Psoas muscle (tissue), 8 donors: ENCODE measurements around the gene FAM50B. TPM values are rescaled to one million over a fixed set of nuclear protein-coding genes. Genes with fewer than 3 reads are reported as not detected.

Source experiments
- ATAC-seq, 4 donors: fragments of 200-7000 bp; cut with Tn5 transposase; one replicate each; pipeline ENCODE4 v1.9.1; 2020; ENCODE audit warnings: moderate library complexity in 3 of 4, mild to moderate bottlenecking in 2 of 4
- DNase-seq, 2 donors: peaks; one replicate each; pipeline ENCODE4 v3.0.0-alpha.2; 2020
- H3K27ac ChIP-seq: fragments of 200-600 bp; one replicate; pipeline ENCODE4 v1.8.0; 2022
- H3K27me3 ChIP-seq, 3 donors: fragments of 200-600 bp in 1 of 3; one replicate each; pipeline versions ENCODE4 v1.6.1 to v1.8.0; 2013 to 2022; ENCODE audit warnings: low read length in 2 of 3, mild to moderate bottlenecking in 2 of 3, moderate library complexity in 1 of 3; ENCODE audit not compliant: insufficient read depth in 3 of 3
- H3K36me3 ChIP-seq, 2 donors: fragments of 200-600 bp in 1 of 2; one replicate each; pipeline versions ENCODE4 v1.6.1 to v1.8.0; 2013 to 2022; ENCODE audit warnings: low read depth in 1 of 2, mild to moderate bottlenecking in 1 of 2, moderate library complexity in 1 of 2; ENCODE audit not compliant: insufficient read depth in 1 of 2
- H3K4me1 ChIP-seq: fragments of 200-600 bp; one replicate; pipeline ENCODE4 v1.8.0; 2022
- H3K4me3 ChIP-seq: fragments of 200-600 bp; one replicate; pipeline ENCODE4 v1.8.0; 2022; ENCODE audit warnings: mild to moderate bottlenecking
- H3K9me3 ChIP-seq: fragments of 200-600 bp; one replicate; pipeline ENCODE4 v1.8.0; 2022
- WGBS, 3 donors: extraction: QIAGEN DNeasy Blood & Tissue Kit; methylation state at CpG; one replicate each; pipeline versions ENCODE4 v1.1.6 to v1.1.7; 2013; 5-methylcytosine and 5-hydroxymethylcytosine counted together
- intact Hi-C, 2 donors: fragments of 100-400 bp; cut with DNase I; formaldehyde crosslinking; loops; one replicate each; pipeline versions ENCODE4 v1.11.0 to v1.14.2; 2022
- polyA plus RNA-seq, 3 donors: library from polyadenylated mRNA; stranded (reverse); fragments of 200-250 nt; gene quantifications; one replicate each; pipeline ENCODE4 v1.2.3, GENCODE V29; 2013
- total RNA-seq, 4 donors: library from RNA; stranded (reverse); fragmentation: NEBNext Ultra II Directional in 2 of 4; extraction: Animal tissue kit (Norgen Biotek cat#: 25700) in 2 of 4; gene quantifications; one replicate each; pipeline versions ENCODE4 v1.2.1 to v1.2.4, GENCODE V29; 2021 to 2023
- TF ChIP-seq, protein P1 (sequence below): fragments of 200-600 bp; IDR thresholded peaks from one replicate; pipeline ENCODE4 v1.8.0; 2022; ENCODE audit warnings: antibody characterized with exemption
- donor health status: healthy with polysubstance abuse.
- donor health status: DM: no; HTN: no; CAD: no; lungs with moderate emphysema.
- donor health status: Bipolar disorder and iron deficiency.
- donor health status: healthy.
- donor health status: DM: yes; HTN: yes; CAD: no.
- donor health status: DM: no; HTN: no; CAD: no.
- donor health status: DM: no; HTN: no; CAD: no.
- donor health status: DM: yes; HTN: yes; CAD: no.

Gene FAM50B
- total and polyA plus RNA-seq, 7 donors: 10.1 to 19.6 (median 11.6) TPM

DNA sequence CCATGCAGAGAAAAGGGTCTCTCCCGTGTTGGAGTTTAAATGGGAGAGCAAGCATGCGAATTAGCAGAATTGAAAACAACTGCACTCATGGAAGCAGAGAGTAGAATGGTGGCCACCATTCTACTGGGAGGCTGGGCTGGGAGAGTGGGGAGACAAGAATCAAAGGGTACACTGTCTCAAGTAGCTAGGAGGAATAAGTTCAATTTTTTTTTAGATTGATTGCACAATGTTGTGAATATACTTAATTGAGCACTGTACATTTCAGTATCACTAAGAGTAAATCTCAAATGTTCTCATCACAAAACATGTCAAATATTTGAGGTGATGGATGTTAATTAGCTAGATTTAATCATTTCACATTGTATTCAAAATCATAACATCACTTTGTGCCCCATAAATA is 34.6 kb upstream of the FAM50B start:
- no peak overlapping the region for H3K4me3 ChIP-seq
- intact Hi-C loops: loop anchor here in 1 of 2 donors (5.0 kb wide), 1 partner anchor 62 kb away; the partner anchor contains the start of gene PXDC1
- H3K27me3 ChIP-seq: no peaks in the 10 kb centered on the region
- DNase-seq: no peak
- no peaks in the 10 kb centered on the region for H3K9me3 ChIP-seq
- ATAC-seq: no peak
- WGBS, 3 donors: 90 to 91% (median 91%) methylated on average over 2 of the region's 2 CpGs
- H3K4me1 ChIP-seq: peaks cover 23% of the 10 kb centered on the region
- TF ChIP-seq, protein P1, sequence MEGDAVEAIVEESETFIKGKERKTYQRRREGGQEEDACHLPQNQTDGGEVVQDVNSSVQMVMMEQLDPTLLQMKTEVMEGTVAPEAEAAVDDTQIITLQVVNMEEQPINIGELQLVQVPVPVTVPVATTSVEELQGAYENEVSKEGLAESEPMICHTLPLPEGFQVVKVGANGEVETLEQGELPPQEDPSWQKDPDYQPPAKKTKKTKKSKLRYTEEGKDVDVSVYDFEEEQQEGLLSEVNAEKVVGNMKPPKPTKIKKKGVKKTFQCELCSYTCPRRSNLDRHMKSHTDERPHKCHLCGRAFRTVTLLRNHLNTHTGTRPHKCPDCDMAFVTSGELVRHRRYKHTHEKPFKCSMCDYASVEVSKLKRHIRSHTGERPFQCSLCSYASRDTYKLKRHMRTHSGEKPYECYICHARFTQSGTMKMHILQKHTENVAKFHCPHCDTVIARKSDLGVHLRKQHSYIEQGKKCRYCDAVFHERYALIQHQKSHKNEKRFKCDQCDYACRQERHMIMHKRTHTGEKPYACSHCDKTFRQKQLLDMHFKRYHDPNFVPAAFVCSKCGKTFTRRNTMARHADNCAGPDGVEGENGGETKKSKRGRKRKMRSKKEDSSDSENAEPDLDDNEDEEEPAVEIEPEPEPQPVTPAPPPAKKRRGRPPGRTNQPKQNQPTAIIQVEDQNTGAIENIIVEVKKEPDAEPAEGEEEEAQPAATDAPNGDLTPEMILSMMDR: no peak
- no peaks in the 10 kb centered on the region for H3K36me3 ChIP-seq
- no peak overlapping the region for H3K27ac ChIP-seq

DNA sequence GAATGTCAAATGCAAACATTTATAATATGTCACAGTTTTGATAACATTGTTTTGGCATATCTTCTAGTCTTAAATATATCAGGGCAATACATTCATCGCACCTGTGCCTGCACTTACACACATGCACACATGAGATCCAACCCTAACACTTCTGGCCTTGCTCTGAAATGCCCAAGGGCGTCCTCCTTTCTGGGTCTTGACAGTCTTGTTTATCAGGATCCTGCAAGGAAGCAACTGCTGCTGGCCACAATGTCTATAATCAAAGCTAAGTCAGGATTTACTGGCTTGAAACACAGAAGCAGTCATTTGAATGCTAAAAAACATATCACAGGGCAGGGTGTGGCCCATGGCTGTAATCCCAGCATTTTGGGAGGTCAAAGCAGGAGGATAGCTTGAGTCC is 32.9 kb upstream of the FAM50B start:
- Histone ChIP-seq H3K27ac (no peak overlapping the region), H3K36me3 (no peaks in the 10 kb centered on the region), H3K4me1 (peaks cover 25% of the 10 kb centered on the region), H3K4me3 (no peak overlapping the region), H3K27me3 (no peaks in the 10 kb centered on the region), H3K9me3 (no peaks in the 10 kb centered on the region)
- TF ChIP-seq, protein P1: no peak
- intact Hi-C loops: no loop called here
- 96 to 99% (median 98%) methylated on average over 2 of the region's 2 CpGs for WGBS, 3 donors
- no peak for ATAC-seq
- no peak for DNase-seq

DNA sequence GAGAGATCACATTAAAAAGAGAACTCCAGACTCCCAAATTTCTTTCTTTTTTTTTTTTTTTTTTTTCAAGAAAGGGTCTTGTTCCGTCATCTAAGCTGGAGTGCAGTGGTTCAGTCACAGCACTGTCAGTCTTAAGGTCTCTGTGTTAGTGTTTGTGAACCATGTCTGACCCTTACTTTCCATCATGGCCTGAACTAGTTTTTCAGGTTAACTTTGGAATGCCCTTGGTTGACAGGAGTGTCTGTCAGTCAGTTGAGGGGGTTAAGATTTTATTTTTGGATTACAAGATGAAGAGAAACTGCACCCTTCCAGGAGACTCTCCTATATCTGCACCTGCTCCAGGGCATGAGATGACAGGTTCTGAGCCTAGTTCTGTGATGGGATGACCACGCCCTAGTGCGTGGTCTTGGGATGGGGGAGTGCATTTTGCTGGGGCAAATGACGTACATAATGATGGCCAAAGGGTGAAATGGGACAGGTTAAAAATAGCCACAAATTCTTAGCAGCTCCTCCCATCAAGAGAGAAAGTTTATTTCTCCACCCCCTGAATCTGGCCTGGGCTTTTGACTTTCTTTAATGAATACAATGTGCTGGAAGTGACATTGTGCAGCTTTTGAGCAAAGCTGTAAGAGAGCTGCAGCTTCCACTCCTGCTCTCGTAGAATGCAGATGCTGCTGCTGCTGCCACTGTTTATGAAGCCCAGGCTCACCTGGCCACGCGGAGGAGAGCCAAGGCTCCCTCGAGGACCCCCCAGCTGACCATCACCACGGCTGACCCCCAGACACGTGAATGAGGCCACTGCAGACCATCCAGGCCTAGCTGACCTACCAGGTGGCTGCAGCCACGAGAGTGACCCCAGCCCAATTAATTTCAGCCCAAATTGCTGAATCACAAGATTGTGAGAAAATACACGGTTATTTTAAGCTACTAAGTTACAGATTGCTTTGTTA is 29.7 kb upstream of the FAM50B start:
- 67 to 81% (median 78%) methylated on average over 12 of the region's 12 CpGs for WGBS, 3 donors
- no peak for DNase-seq
- Histone ChIP-seq H3K4me1 (peaks cover 8% of the 10 kb centered on the region), H3K9me3 (no peaks in the 10 kb centered on the region), H3K27me3 (no peaks in the 10 kb centered on the region), H3K27ac (no peak overlapping the region), H3K4me3 (no peak overlapping the region), H3K36me3 (no peaks in the 10 kb centered on the region)
- ATAC-seq: peak in 2 of 4 donors; percentile 23 to 40
- intact Hi-C loops: no loop called here
- TF ChIP-seq, protein P1: no peak

DNA sequence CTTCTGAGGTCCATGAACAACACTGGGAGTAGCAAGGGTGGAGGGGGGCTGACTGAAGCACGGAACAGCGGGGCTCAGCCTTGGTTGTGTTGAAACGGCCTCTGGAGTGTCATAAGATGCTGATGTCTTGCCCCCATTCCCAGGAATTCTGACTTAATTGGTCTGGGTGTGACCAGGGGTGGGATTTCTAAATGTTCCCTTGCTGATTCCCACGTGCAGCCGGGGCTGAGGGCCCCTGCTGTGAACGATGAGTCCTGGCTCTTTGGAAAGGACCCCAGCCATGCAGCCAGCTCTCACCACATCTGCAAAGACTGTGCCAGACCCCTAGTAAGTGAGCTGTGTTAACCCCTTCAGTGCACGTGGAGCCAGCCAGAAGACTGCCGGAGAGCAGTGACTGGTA is 28.6 kb upstream of the FAM50B start:
- Histone ChIP-seq H3K27me3 (no peaks in the 10 kb centered on the region), H3K27ac (no peak overlapping the region), H3K36me3 (no peaks in the 10 kb centered on the region), H3K4me3 (no peak overlapping the region), H3K9me3 (no peaks in the 10 kb centered on the region), H3K4me1 (peaks cover 19% of the 10 kb centered on the region)
- intact Hi-C loops: no loop called here
- TF ChIP-seq, protein P1: no peak
- ATAC-seq: peak in 1 of 4 donors; percentile 19
- 69 to 84% (median 75%) methylated on average over 8 of the region's 8 CpGs for WGBS, 3 donors
- peak; percentile 52 to 68 for DNase-seq
